Small intestine (tissue), 7 donors: Measurements from ENCODE around the gene LRIT3. TPM values are rescaled to one million over a fixed set of nuclear protein-coding genes. Genes with fewer than 3 reads are reported as not detected.
A peak's percentile ranks its signal among the peaks of the same experiment; 100 is the strongest.
"Not testable (repeated sequence)": the region's sequence is repeated elsewhere in the genome, so short reads cannot be mapped to it uniquely, and the experiment has no call there.

ENCODE experiments used
- DNase-seq, 2 donors: peaks; one replicate each; pipeline versions ENCODE4 v3.0.0 to v3.0.0-alpha.2; 2013
- FAIRE-seq: peaks from 2 replicates; lab custom pipeline; 2012; peaks lifted over from hg19 to GRCh38; lab: Jason Lieb, UNC
- H3K27ac ChIP-seq, 3 donors: one replicate each; pipeline ENCODE4 v1.5.1; 2013; ENCODE audit warnings: low read length in 2 of 3, mild to moderate bottlenecking in 2 of 3, control low read depth in 1 of 3, inconsistent platforms in 1 of 3, low read depth in 1 of 3, moderate library complexity in 1 of 3
- H3K27me3 ChIP-seq, 3 donors: one replicate each; pipeline ENCODE4 v1.6.1; 2013; ENCODE audit warnings: low read length in 3 of 3, inconsistent platforms in 1 of 3; ENCODE audit not compliant: control insufficient read depth in 3 of 3, insufficient read depth in 3 of 3
- H3K36me3 ChIP-seq, 3 donors: one replicate each; pipeline ENCODE4 v1.6.1; 2013; ENCODE audit warnings: low read length in 3 of 3, inconsistent platforms in 1 of 3, low read depth in 1 of 3, mild to moderate bottlenecking in 1 of 3, moderate library complexity in 1 of 3; ENCODE audit not compliant: control insufficient read depth in 3 of 3, insufficient read depth in 2 of 3
- H3K4me1 ChIP-seq, 3 donors: one replicate each; pipeline ENCODE4 v1.6.1; 2013; ENCODE audit warnings: low read length in 2 of 3, inconsistent platforms in 1 of 3, low read depth in 1 of 3, mild to moderate bottlenecking in 1 of 3, moderate library complexity in 1 of 3; ENCODE audit not compliant: control insufficient read depth in 3 of 3, insufficient read depth in 2 of 3
- H3K4me3 ChIP-seq, 3 donors: one replicate each; pipeline ENCODE4 v1.5.1; 2013; ENCODE audit warnings: low read length in 3 of 3, control low read depth in 1 of 3, inconsistent platforms in 1 of 3, low read depth in 1 of 3, mild to moderate bottlenecking in 1 of 3, moderate library complexity in 1 of 3
- H3K9me3 ChIP-seq, 2 donors: one replicate each; pipeline ENCODE4 v1.6.1; 2013; ENCODE audit warnings: low read depth in 1 of 2, low read length in 1 of 2; ENCODE audit not compliant: control insufficient read depth in 2 of 2, insufficient read depth in 1 of 2
- WGBS, 3 donors: extraction: QIAGEN DNeasy Blood & Tissue Kit; methylation state at CpG; one replicate each; pipeline ENCODE4 v1.1.7; 2013; 5-methylcytosine and 5-hydroxymethylcytosine counted together
- polyA plus RNA-seq, 4 donors: library from polyadenylated mRNA; stranded (reverse) in 3 of 4; unstranded in 1 of 4; fragments of 200-250 nt in 3 of 4; fragments of 120-200 nt in 1 of 4; gene quantifications; one replicate each; pipeline versions ENCODE4 v1.2.1 to v1.2.3, GENCODE V29; 2013
- donor health status: healthy with polysubstance abuse.
- donor health status: control.
- donor health status: control.
- donor health status: Bipolar disorder and iron deficiency.
- donor health status: healthy.

LRIT3 gene
- polyA plus RNA-seq, 4 donors = 0.04 to 0.54 (median 0.23) TPM

- H3K9me3 ChIP-seq = peaks cover 0 to 4% of the 10 kb centered on the region in 2 donors
- peak overlapping the region in 1 of 3 donors; percentile 23 for H3K27ac ChIP-seq
- no peaks in the 10 kb centered on the region for H3K27me3 ChIP-seq
- WGBS, 3 donors = 66 to 76% (median 69%) methylated on average over 3 of the region's 3 CpGs
- H3K4me1 ChIP-seq = no peaks in the 10 kb centered on the region
- no peaks in the 10 kb centered on the region for H3K36me3 ChIP-seq
- H3K4me3 ChIP-seq = no peak overlapping the region
- peak in 1 of 2 donors; percentile 36 for DNase-seq
- no peak for FAIRE-seq
Observed at GRCh38 chr4:109861916-109862511, 14.1 kb downstream of the LRIT3 start.

GRCh38 chr4:109864134-109864533, 16.2 kb downstream of the LRIT3 start:
- H3K4me1 ChIP-seq = no peaks in the 10 kb centered on the region
- no peak for FAIRE-seq

GRCh38 chr4:109870061-109870460, 22.2 kb downstream of the LRIT3 start:
- Histone ChIP-seq H3K27me3 (no peaks in the 10 kb centered on the region), H3K36me3 (no peaks in the 10 kb centered on the region), H3K9me3 (no peaks in the 10 kb centered on the region), H3K4me1 (no peaks in the 10 kb centered on the region), H3K27ac (no peak overlapping the region), H3K4me3 (no peak overlapping the region)
- WGBS, 3 donors = 93 to 96% (median 93%) methylated on average over 5 of the region's 5 CpGs
- FAIRE-seq = no peak
- no peak for DNase-seq

More at GRCh38 chr4:109864134-109864533, 16.2 kb downstream of the LRIT3 start:
- H3K27ac ChIP-seq = no peak overlapping the region
- H3K36me3 ChIP-seq = no peaks in the 10 kb centered on the region
- DNase-seq = no peak
- no peaks in the 10 kb centered on the region for H3K27me3 ChIP-seq
- peaks cover 0 to 4% of the 10 kb centered on the region in 2 donors for H3K9me3 ChIP-seq
- no peak overlapping the region for H3K4me3 ChIP-seq

- Histone ChIP-seq H3K36me3 (no peaks in the 10 kb centered on the region), H3K27me3 (no peaks in the 10 kb centered on the region), H3K4me1 (no peaks in the 10 kb centered on the region), H3K27ac (no peak overlapping the region), H3K9me3 (no peaks in the 10 kb centered on the region), H3K4me3 (no peak overlapping the region)
- 90 to 94% (median 93%) methylated on average over 2 of the region's 2 CpGs for WGBS, 3 donors
- FAIRE-seq (no peak), DNase-seq (no peak)
Observed at GRCh38 chr4:109872065-109872464, 24.2 kb downstream of the LRIT3 start.

GRCh38 chr4:109872950-109873656, 25.2 kb downstream of the LRIT3 start:
- no peaks in the 10 kb centered on the region for H3K4me1 ChIP-seq
- no peaks in the 10 kb centered on the region for H3K9me3 ChIP-seq
- no peak overlapping the region for H3K27ac ChIP-seq
- no peaks in the 10 kb centered on the region for H3K27me3 ChIP-seq
- DNase-seq (no peak), FAIRE-seq (no peak)
- H3K36me3 ChIP-seq = no peaks in the 10 kb centered on the region
- H3K4me3 ChIP-seq = no peak overlapping the region
- WGBS, 3 donors = 94 to 96% (median 94%) methylated on average over 6 of the region's 6 CpGs

- Histone ChIP-seq H3K4me3 (no peak overlapping the region), H3K9me3 (no peaks in the 10 kb centered on the region), H3K36me3 (no peaks in the 10 kb centered on the region), H3K27me3 (no peaks in the 10 kb centered on the region), H3K4me1 (no peaks in the 10 kb centered on the region), H3K27ac (no peak overlapping the region)
- DNase-seq = no peak
- WGBS, 3 donors = 68 to 79% (median 68%) methylated on average over 11 of the region's 11 CpGs
- FAIRE-seq = no peak
Observed at GRCh38 chr4:109873791-109874514, 26.0 kb downstream of the LRIT3 start.

GRCh38 chr4:109875106-109875505, 27.2 kb downstream of the LRIT3 start:
- Histone ChIP-seq H3K9me3 (no peaks in the 10 kb centered on the region), H3K4me1 (no peaks in the 10 kb centered on the region), H3K27me3 (no peaks in the 10 kb centered on the region), H3K4me3 (no peak overlapping the region), H3K36me3 (no peaks in the 10 kb centered on the region), H3K27ac (no peak overlapping the region)
- no peak for FAIRE-seq
- DNase-seq = no peak
- 94 to 100% (median 100%) methylated on average over 1 of the region's 1 CpG for whole genome bisulfite sequencing, 3 donors

GRCh38 chr4:109875553-109875952, 27.6 kb downstream of the LRIT3 start:
- not testable (repeated sequence) for H3K27me3 ChIP-seq, H3K9me3 ChIP-seq, H3K4me1 ChIP-seq, FAIRE-seq, H3K36me3 ChIP-seq, H3K27ac ChIP-seq, DNase-seq, H3K4me3 ChIP-seq
- WGBS, 3 donors = 84 to 88% (median 88%) methylated on average over 2 of the region's 2 CpGs
